ENCODE measurements around the gene LIMK1. TPM values are rescaled to one million over a fixed set of nuclear protein-coding genes. Genes with fewer than 3 reads are reported as not detected.

Gene LIMK1
- total and polyA plus RNA-seq, 2 experiments from 2014 or later = 16.2 to 24.6 TPM

- H3K4me1 ChIP-seq (ENCODE audit: insufficient read depth) = no peaks in the 10 kb centered on the region
- no peaks in the 10 kb centered on the region for H4K20me1 ChIP-seq (ENCODE audit: insufficient read depth, poor library complexity, severe bottlenecking)
- H3K79me2 ChIP-seq = no peaks in the 10 kb centered on the region
- H3K9me3 ChIP-seq (ENCODE audit: low read depth) = no peaks in the 10 kb centered on the region
- H3K4me2 ChIP-seq = no peak overlapping the region
- DNase-seq (ENCODE audit: low spot score) = no peak
- TF ChIP-seq EZH2phosphoT487 (IDR thresholded peaks at IDR 0.05; ENCODE audit: low read depth, severe bottlenecking, unreplicated experiment) (no peak), EZH2 (IDR thresholded peaks at IDR 0.05; ENCODE audit: borderline replicate concordance) (no peak), CTCF (IDR thresholded peaks at IDR 0.05; ENCODE audit: poor library complexity) (no peak)
- no peaks in the 10 kb centered on the region for H3K9me2 ChIP-seq (replicated peaks; ENCODE audit: insufficient read depth)
- no peaks in the 10 kb centered on the region for H3K36me3 ChIP-seq (replicated peaks; ENCODE audit: insufficient read depth, low read depth)
- H3K27ac ChIP-seq = no peak overlapping the region
- H2AFZ ChIP-seq = no peak overlapping the region
- no peaks in the 10 kb centered on the region for H3K27me3 ChIP-seq
- no peak overlapping the region for H3K4me3 ChIP-seq
- 89% methylated on average over 10 of the region's 11 CpGs for WGBS (ENCODE audit: low lambda C conversion rate, missing lambda C conversion rate)
Measured at GRCh38 chr7:74105992-74106391, 22.4 kb downstream of the LIMK1 start.

GRCh38 chr7:74106846-74107245 is 23.2 kb downstream of the LIMK1 start:
- H3K4me2 ChIP-seq = no peak overlapping the region
- no peak overlapping the region for H3K4me3 ChIP-seq

GRCh38 chr7:74115326-74115725 is 31.7 kb downstream of the LIMK1 start:
- WGBS (ENCODE audit: low lambda C conversion rate, missing lambda C conversion rate) = 74% methylated on average over 14 of the region's 17 CpGs
- H4K20me1 ChIP-seq (ENCODE audit: insufficient read depth, poor library complexity, severe bottlenecking) = no peaks in the 10 kb centered on the region
- TF ChIP-seq CTCF (IDR thresholded peaks at IDR 0.05; ENCODE audit: poor library complexity) (no peak), EZH2 (IDR thresholded peaks at IDR 0.05; ENCODE audit: borderline replicate concordance) (no peak), EZH2phosphoT487 (IDR thresholded peaks at IDR 0.05; ENCODE audit: low read depth, severe bottlenecking, unreplicated experiment) (no peak)
- no peak overlapping the region for H3K4me3 ChIP-seq
- no peak overlapping the region for H2AFZ ChIP-seq
- DNase-seq (ENCODE audit: low spot score) = no peak
- H3K9me2 ChIP-seq (replicated peaks; ENCODE audit: insufficient read depth) = no peaks in the 10 kb centered on the region
- H3K36me3 ChIP-seq (replicated peaks; ENCODE audit: insufficient read depth, low read depth) = no peaks in the 10 kb centered on the region
- H3K9me3 ChIP-seq (ENCODE audit: low read depth) = no peaks in the 10 kb centered on the region
- no peak overlapping the region for H3K4me2 ChIP-seq
- H3K27me3 ChIP-seq = no peaks in the 10 kb centered on the region
- H3K4me1 ChIP-seq (ENCODE audit: insufficient read depth) = no peaks in the 10 kb centered on the region
- H3K27ac ChIP-seq = no peak overlapping the region
- H3K79me2 ChIP-seq = no peaks in the 10 kb centered on the region

More at GRCh38 chr7:74106846-74107245, 23.2 kb downstream of the LIMK1 start:
- no peaks in the 10 kb centered on the region for H3K36me3 ChIP-seq (replicated peaks; ENCODE audit: insufficient read depth, low read depth)
- no peak for DNase-seq (ENCODE audit: low spot score)
- H3K79me2 ChIP-seq = no peaks in the 10 kb centered on the region
- TF ChIP-seq EZH2 (IDR thresholded peaks at IDR 0.05; ENCODE audit: borderline replicate concordance) = no peak
- TF ChIP-seq EZH2phosphoT487 (IDR thresholded peaks at IDR 0.05; ENCODE audit: low read depth, severe bottlenecking, unreplicated experiment) = no peak
- TF ChIP-seq CTCF (IDR thresholded peaks at IDR 0.05; ENCODE audit: poor library complexity) = no peak
- H3K4me1 ChIP-seq (ENCODE audit: insufficient read depth) = no peaks in the 10 kb centered on the region
- WGBS (ENCODE audit: low lambda C conversion rate, missing lambda C conversion rate) = 96% methylated on average over 16 of the region's 18 CpGs
- no peaks in the 10 kb centered on the region for H3K27me3 ChIP-seq
- no peaks in the 10 kb centered on the region for H3K9me2 ChIP-seq (replicated peaks; ENCODE audit: insufficient read depth)
- no peak overlapping the region for H2AFZ ChIP-seq
- no peaks in the 10 kb centered on the region for H4K20me1 ChIP-seq (ENCODE audit: insufficient read depth, poor library complexity, severe bottlenecking)
- no peaks in the 10 kb centered on the region for H3K9me3 ChIP-seq (ENCODE audit: low read depth)
- no peak overlapping the region for H3K27ac ChIP-seq

GRCh38 chr7:74116356-74116755 is 32.8 kb downstream of the LIMK1 start:
- Histone ChIP-seq H4K20me1 (ENCODE audit: insufficient read depth, poor library complexity, severe bottlenecking) (no peaks in the 10 kb centered on the region), H3K4me3 (no peak overlapping the region), H3K4me1 (ENCODE audit: insufficient read depth) (no peaks in the 10 kb centered on the region), H3K9me3 (ENCODE audit: low read depth) (no peaks in the 10 kb centered on the region), H3K27ac (no peak overlapping the region), H3K79me2 (no peaks in the 10 kb centered on the region), H2AFZ (no peak overlapping the region), H3K27me3 (no peaks in the 10 kb centered on the region), H3K4me2 (no peak overlapping the region), H3K36me3 (replicated peaks; ENCODE audit: insufficient read depth, low read depth) (no peaks in the 10 kb centered on the region), H3K9me2 (replicated peaks; ENCODE audit: insufficient read depth) (no peaks in the 10 kb centered on the region)
- no peak for DNase-seq (ENCODE audit: low spot score)
- TF ChIP-seq EZH2phosphoT487 (IDR thresholded peaks at IDR 0.05; ENCODE audit: low read depth, severe bottlenecking, unreplicated experiment) (no peak), EZH2 (IDR thresholded peaks at IDR 0.05; ENCODE audit: borderline replicate concordance) (no peak), CTCF (IDR thresholded peaks at IDR 0.05; ENCODE audit: poor library complexity) (no peak)
- WGBS (ENCODE audit: low lambda C conversion rate, missing lambda C conversion rate) = 96% methylated on average over 13 of the region's 13 CpGs
